HepG2 (cell line): ENCODE results near the gene CASD1. TPM values are rescaled to one million over a fixed set of nuclear protein-coding genes. Genes with fewer than 3 reads are reported as not detected.

Source experiments
- CCAR2 ChIP-seq: fragments of 200-400 bp; formaldehyde crosslinking; optimal IDR thresholded peaks from 2 replicates; pipeline ENCODE3; 2018; ENCODE audit warnings: low read depth, mild to moderate bottlenecking, low read length, moderate library complexity
- CEBPG ChIP-seq: IDR thresholded peaks from 2 replicates; pipeline ENCODE4 v1.6.1; 2016
- FOXJ3 ChIP-seq: sonication (generic); formaldehyde crosslinking; IDR thresholded peaks from 2 replicates; pipeline ENCODE4 v1.4.0; 2020; ENCODE audit warnings: missing genetic modification reagents, mild to moderate bottlenecking, borderline replicate concordance
- FOXK1 ChIP-seq: sonication (generic); formaldehyde crosslinking; IDR thresholded peaks from 2 replicates; pipeline ENCODE4 v1.4.0; 2020; ENCODE audit warnings: low read depth, missing genetic modification reagents, borderline replicate concordance
- FOXK2 ChIP-seq: fragments of 450-650 bp; IDR thresholded peaks from 2 replicates; pipeline ENCODE4 v1.6.1; 2016
- HNF4A ChIP-seq: sonication (generic); formaldehyde crosslinking; IDR thresholded peaks from 2 replicates; pipeline ENCODE4 v1.4.0; 2020; ENCODE audit warnings: missing genetic modification reagents
- HOMEZ ChIP-seq: IDR thresholded peaks from 2 replicates; pipeline ENCODE4 v1.6.1; 2016; ENCODE audit warnings: low read depth
- MIXL1 ChIP-seq: IDR thresholded peaks from 2 replicates; pipeline ENCODE4 v1.6.1; 2016
- NFIC ChIP-seq: IDR thresholded peaks from 2 replicates; pipeline ENCODE4 v1.6.1; 2012; ENCODE audit warnings: mild to moderate bottlenecking, low read length, inconsistent platforms
- NR2C2 ChIP-seq: sonication (generic); formaldehyde crosslinking; IDR thresholded peaks from 2 replicates; pipeline ENCODE4 v1.4.0; 2020; ENCODE audit warnings: missing genetic modification reagents, mild to moderate bottlenecking, moderate library complexity, borderline replicate concordance
- NR2F2 ChIP-seq: IDR thresholded peaks from 2 replicates; pipeline ENCODE4 v1.6.1; 2012; ENCODE audit warnings: low read depth, inconsistent platforms, borderline replicate concordance
- PHF8 ChIP-seq: sonication (generic); formaldehyde crosslinking; IDR thresholded peaks from 2 replicates; pipeline ENCODE4 v1.5.0; 2020; ENCODE audit warnings: missing genetic modification reagents
- SAP130 ChIP-seq: IDR thresholded peaks from 2 replicates; pipeline ENCODE4 v1.6.1; 2016; ENCODE audit warnings: low read depth
- SOX13 ChIP-seq, 3 experiments: fragments of 450-650 bp in 1 of 3; sonication (generic) in 1 of 3; formaldehyde crosslinking in 1 of 3; IDR thresholded peaks in 2 of 3; conservative IDR thresholded peaks in 1 of 3; 2 replicates each; pipeline versions ENCODE4 v1.5.0 to v1.6.1; 2016 to 2020; ENCODE audit warnings: antibody characterized with exemption in 1 of 3, mild to moderate bottlenecking in 1 of 3, missing compliant biosample characterization in 1 of 3, missing genetic modification reagents in 1 of 3, moderate library complexity in 1 of 3
- SOX6 ChIP-seq, 2 experiments: fragments of 450-650 bp in 1 of 2; sonication (generic) in 1 of 2; formaldehyde crosslinking in 1 of 2; IDR thresholded peaks; 2 replicates each; pipeline versions ENCODE4 v1.4.0 to v1.6.1; 2017 to 2020; ENCODE audit warnings: antibody characterized with exemption in 1 of 2, mild to moderate bottlenecking in 1 of 2, missing genetic modification reagents in 1 of 2
- TEAD3 ChIP-seq: optimal IDR thresholded peaks from 2 replicates; pipeline ENCODE3; 2016; ENCODE audit warnings: borderline replicate concordance
- ZBTB3 ChIP-seq: sonication (generic); formaldehyde crosslinking; IDR thresholded peaks from 2 replicates; pipeline ENCODE4 v1.4.0; 2020; ENCODE audit warnings: low read depth, mild to moderate bottlenecking, moderate library complexity, missing genetic modification reagents, borderline replicate concordance
- ZFP90 ChIP-seq: sonication (generic); formaldehyde crosslinking; IDR thresholded peaks from 2 replicates; pipeline ENCODE4 v1.8.0; 2022; ENCODE audit warnings: missing genetic modification reagents, mild to moderate bottlenecking, inconsistent platforms, borderline replicate concordance
- ZMYM3 ChIP-seq: sonication (generic); formaldehyde crosslinking; IDR thresholded peaks from 2 replicates; pipeline ENCODE4 v1.5.1; 2020; ENCODE audit warnings: mild to moderate bottlenecking, missing genetic modification reagents
- ZNF3 ChIP-seq: IDR thresholded peaks from 2 replicates; pipeline ENCODE4 v1.7.0; 2017; ENCODE audit warnings: inconsistent platforms
- ZNF451 ChIP-seq: sonication (generic); formaldehyde crosslinking; IDR thresholded peaks from 2 replicates; pipeline ENCODE4 v1.5.0; 2020; ENCODE audit warnings: mild to moderate bottlenecking, missing genetic modification reagents
- ZNF614 ChIP-seq: IDR thresholded peaks from 2 replicates; pipeline ENCODE4 v1.6.1; 2018; ENCODE audit warnings: missing biosample characterization, missing genetic modification reagents, inconsistent platforms, borderline replicate concordance
- polyA plus RNA-seq, 8 experiments: library from polyadenylated mRNA; depleted of rRNA in 3 of 8; stranded (reverse) in 7 of 8; unstranded in 1 of 8; fragments of >200 nt; fragmentation: Illumina TruSeq in 4 of 8; extraction: Trizol in 4 of 8; gene quantifications; 2 replicates each; pipeline versions ENCODE4 v1.2.1 to v1.2.3, GENCODE V29; 2011 to 2016; ENCODE audit warnings: low read depth in 4 of 8, missing spikeins in 1 of 8, mixed read lengths in 1 of 8; ENCODE audit not compliant: insufficient read depth in 1 of 8
- total RNA-seq, 5 experiments: library from RNA; depleted of rRNA; stranded (reverse); fragments of >200 nt; fragmentation: Illumina TruSeq; extraction: Trizol; gene quantifications; 2 replicates each; pipeline ENCODE4 v1.2.3, GENCODE V29; 2016; ENCODE audit warnings: low read depth in 1 of 5
- TF ChIP-seq, protein P1 (sequence below): sonication (generic); formaldehyde crosslinking; IDR thresholded peaks from 2 replicates; pipeline ENCODE4 v1.5.0; 2020; ENCODE audit warnings: mild to moderate bottlenecking, missing genetic modification reagents, borderline replicate concordance
- TF ChIP-seq, protein P2 (sequence below): sonication (generic); formaldehyde crosslinking; IDR thresholded peaks from 2 replicates; pipeline ENCODE4 v1.4.0; 2020; ENCODE audit warnings: missing genetic modification reagents
- TF ChIP-seq, protein P3 (sequence below): IDR thresholded peaks from 2 replicates; pipeline ENCODE4 v1.6.1; 2018; ENCODE audit warnings: missing genetic modification reagents, mild to moderate bottlenecking, missing compliant biosample characterization

CASD1 gene
- total and polyA plus RNA-seq, 2 of the 13 experiments (the other 11 are each of a cell fraction or from before 2014, with no cell fraction given) = 22.9 to 32.6 TPM

- 0 out of 2 replicates have a peak, but pooled peaks have one; percentile 31 for TF ChIP-seq ZMYM3 (CRISPR knock-in tag)
- peak; percentile 51 for TF ChIP-seq TEAD3 (CRISPR knock-in tag)
- peak; percentile 3; the same call in 1 of the 2 replicates for TF ChIP-seq CEBPG
- TF ChIP-seq ZFP90 (CRISPR knock-in tag) = no peak
- TF ChIP-seq FOXJ3 (CRISPR knock-in tag) = peak; percentile 25; the same call in 1 of the 2 replicates
- TF ChIP-seq FOXK2 = peak; percentile 49; the same call in 1 of the 2 replicates
- no peak for TF ChIP-seq ZNF3 (CRISPR knock-in tag)
- no peak for TF ChIP-seq ZNF451
- no peak for TF ChIP-seq CCAR2
- TF ChIP-seq HOMEZ (CRISPR knock-in tag) = peak; percentile 80
- TF ChIP-seq NR2C2 (CRISPR knock-in tag) = no peak
- peak; percentile 53 for TF ChIP-seq SAP130 (CRISPR knock-in tag)
- TF ChIP-seq HNF4A (CRISPR knock-in tag) = peak; percentile 42
- no peak for TF ChIP-seq ZBTB3
- no peak for TF ChIP-seq SOX6 (IDR thresholded peaks at IDR 0.05)
- TF ChIP-seq SOX6 (CRISPR knock-in tag; IDR thresholded peaks at IDR 0.05) = peak; percentile 76
- peak; percentile 88 for TF ChIP-seq MIXL1
- TF ChIP-seq, protein P1, sequence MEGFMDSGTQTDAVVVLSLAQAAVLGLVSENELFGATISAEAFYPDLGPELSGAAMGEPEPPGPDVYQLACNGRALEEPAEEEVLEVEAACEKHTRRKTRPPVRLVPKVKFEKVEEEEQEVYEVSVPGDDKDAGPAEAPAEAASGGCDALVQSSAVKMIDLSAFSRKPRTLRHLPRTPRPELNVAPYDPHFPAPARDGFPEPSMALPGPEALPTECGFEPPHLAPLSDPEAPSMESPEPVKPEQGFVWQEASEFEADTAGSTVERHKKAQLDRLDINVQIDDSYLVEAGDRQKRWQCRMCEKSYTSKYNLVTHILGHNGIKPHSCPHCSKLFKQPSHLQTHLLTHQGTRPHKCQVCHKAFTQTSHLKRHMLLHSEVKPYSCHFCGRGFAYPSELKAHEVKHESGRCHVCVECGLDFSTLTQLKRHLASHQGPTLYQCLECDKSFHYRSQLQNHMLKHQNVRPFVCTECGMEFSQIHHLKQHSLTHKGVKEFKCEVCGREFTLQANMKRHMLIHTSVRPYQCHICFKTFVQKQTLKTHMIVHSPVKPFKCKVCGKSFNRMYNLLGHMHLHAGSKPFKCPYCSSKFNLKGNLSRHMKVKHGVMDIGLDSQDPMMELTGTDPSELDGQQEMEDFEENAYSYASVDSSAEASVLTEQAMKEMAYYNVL = peak; percentile 64; the same call in 1 of the 2 replicates
- TF ChIP-seq, protein P2, sequence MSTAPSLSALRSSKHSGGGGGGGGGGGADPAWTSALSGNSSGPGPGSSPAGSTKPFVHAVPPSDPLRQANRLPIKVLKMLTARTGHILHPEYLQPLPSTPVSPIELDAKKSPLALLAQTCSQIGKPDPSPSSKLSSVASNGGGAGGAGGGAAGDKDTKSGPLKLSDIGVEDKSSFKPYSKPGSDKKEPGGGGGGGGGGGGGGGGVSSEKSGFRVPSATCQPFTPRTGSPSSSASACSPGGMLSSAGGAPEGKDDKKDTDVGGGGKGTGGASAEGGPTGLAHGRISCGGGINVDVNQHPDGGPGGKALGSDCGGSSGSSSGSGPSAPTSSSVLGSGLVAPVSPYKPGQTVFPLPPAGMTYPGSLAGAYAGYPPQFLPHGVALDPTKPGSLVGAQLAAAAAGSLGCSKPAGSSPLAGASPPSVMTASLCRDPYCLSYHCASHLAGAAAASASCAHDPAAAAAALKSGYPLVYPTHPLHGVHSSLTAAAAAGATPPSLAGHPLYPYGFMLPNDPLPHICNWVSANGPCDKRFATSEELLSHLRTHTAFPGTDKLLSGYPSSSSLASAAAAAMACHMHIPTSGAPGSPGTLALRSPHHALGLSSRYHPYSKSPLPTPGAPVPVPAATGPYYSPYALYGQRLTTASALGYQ (CRISPR knock-in tag) = 0 out of 2 replicates have a peak, but pooled peaks have one; percentile 47
- TF ChIP-seq NR2F2 = no peak
- peak; percentile 47; the same call in 1 of the 2 replicates for TF ChIP-seq SOX13 (IDR thresholded peaks at IDR 0.05)
- peak in 1 of 2 experiments; percentile 89; a peak in 2 of 4 replicates for TF ChIP-seq SOX13 (CRISPR knock-in tag; conservative IDR thresholded peaks at IDR 0.05 in 1 of 2, IDR thresholded peaks at IDR 0.05 in 1 of 2)
- TF ChIP-seq, protein P3, sequence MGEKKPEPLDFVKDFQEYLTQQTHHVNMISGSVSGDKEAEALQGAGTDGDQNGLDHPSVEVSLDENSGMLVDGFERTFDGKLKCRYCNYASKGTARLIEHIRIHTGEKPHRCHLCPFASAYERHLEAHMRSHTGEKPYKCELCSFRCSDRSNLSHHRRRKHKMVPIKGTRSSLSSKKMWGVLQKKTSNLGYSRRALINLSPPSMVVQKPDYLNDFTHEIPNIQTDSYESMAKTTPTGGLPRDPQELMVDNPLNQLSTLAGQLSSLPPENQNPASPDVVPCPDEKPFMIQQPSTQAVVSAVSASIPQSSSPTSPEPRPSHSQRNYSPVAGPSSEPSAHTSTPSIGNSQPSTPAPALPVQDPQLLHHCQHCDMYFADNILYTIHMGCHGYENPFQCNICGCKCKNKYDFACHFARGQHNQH (CRISPR knock-in tag) = no peak
- TF ChIP-seq PHF8 (CRISPR knock-in tag) = no peak
- TF ChIP-seq NFIC = peak; percentile 68; the same call in 1 of the 2 replicates
- peak; percentile 54; the same call in 1 of the 2 replicates for TF ChIP-seq ZNF614 (CRISPR knock-in tag)
- TF ChIP-seq FOXK1 (CRISPR knock-in tag) = peak; percentile 45; the same call in 1 of the 2 replicates
Measured at GRCh38 chr7:94507462-94507861, 2.1 kb upstream of the CASD1 start (continued).
